ENCODE results near the gene PAPPA. TPM values are rescaled to one million over a fixed set of nuclear protein-coding genes. Genes with fewer than 3 reads are reported as not detected.

The PAPPA gene
- total and polyA plus RNA-seq, 9 of the 15 experiments (the other 6 are each of a cell fraction or from before 2014, with no cell fraction given), result 0.06 to 0.18 (median 0.11) TPM

DNA sequence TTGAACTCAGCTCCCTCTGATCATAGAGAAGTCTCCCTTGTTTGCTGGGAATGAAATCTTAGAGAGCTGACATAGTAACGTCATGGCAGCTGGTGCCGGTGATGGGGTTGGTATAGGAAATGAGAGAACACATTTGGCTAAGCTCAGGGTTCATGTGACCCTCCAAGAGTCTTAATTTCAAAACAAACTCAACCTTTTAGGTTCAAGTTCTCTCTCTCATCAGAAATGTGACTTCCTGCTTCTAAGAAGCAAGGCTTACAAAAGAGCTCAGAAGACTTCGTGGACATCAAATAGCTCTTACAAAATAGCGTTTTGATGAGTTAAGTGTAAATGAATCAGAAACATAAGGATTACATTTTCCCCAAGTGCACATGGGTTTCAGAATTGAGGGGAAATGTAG is 97.3 kb downstream of the PAPPA start:
- 4% methylated on average over 4 of the region's 4 CpGs for WGBS (ENCODE audit: insufficient coverage, low coverage, missing lambda C conversion rate)
- H3K4me1 ChIP-seq (replicated peaks in 1 of 2; ENCODE audit: control insufficient read depth in 2 of 2, insufficient read depth in 2 of 2, low read length in 2 of 2), result no peaks in the 10 kb centered on the region
- FAIRE-seq, result no peak
- no peak for TF ChIP-seq OTX1 (CRISPR knock-in tag; IDR thresholded peaks at IDR 0.05)
- TF ChIP-seq ZNF57 (CRISPR knock-in tag; IDR thresholded peaks at IDR 0.05), result no peak
- TF ChIP-seq ZBTB26 (CRISPR knock-in tag; IDR thresholded peaks at IDR 0.05), result no peak
- TF ChIP-seq ZNF77 (CRISPR knock-in tag; IDR thresholded peaks at IDR 0.05), result no peak
- no peak for TF ChIP-seq ETV5 (CRISPR knock-in tag; IDR thresholded peaks at IDR 0.05; ENCODE audit: low read depth)
- TF ChIP-seq, protein P1, sequence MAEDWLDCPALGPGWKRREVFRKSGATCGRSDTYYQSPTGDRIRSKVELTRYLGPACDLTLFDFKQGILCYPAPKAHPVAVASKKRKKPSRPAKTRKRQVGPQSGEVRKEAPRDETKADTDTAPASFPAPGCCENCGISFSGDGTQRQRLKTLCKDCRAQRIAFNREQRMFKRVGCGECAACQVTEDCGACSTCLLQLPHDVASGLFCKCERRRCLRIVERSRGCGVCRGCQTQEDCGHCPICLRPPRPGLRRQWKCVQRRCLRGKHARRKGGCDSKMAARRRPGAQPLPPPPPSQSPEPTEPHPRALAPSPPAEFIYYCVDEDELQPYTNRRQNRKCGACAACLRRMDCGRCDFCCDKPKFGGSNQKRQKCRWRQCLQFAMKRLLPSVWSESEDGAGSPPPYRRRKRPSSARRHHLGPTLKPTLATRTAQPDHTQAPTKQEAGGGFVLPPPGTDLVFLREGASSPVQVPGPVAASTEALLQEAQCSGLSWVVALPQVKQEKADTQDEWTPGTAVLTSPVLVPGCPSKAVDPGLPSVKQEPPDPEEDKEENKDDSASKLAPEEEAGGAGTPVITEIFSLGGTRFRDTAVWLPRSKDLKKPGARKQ (CRISPR knock-in tag; IDR thresholded peaks at IDR 0.05), result no peak
- TF ChIP-seq ARID4B (CRISPR knock-in tag; IDR thresholded peaks at IDR 0.05), result no peak
- TF ChIP-seq, protein P2, sequence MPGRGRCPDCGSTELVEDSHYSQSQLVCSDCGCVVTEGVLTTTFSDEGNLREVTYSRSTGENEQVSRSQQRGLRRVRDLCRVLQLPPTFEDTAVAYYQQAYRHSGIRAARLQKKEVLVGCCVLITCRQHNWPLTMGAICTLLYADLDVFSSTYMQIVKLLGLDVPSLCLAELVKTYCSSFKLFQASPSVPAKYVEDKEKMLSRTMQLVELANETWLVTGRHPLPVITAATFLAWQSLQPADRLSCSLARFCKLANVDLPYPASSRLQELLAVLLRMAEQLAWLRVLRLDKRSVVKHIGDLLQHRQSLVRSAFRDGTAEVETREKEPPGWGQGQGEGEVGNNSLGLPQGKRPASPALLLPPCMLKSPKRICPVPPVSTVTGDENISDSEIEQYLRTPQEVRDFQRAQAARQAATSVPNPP (IDR thresholded peaks at IDR 0.05; ENCODE audit: borderline replicate concordance, insufficient read depth, insufficient read length), result no peak
- no peak for TF ChIP-seq CCAR2 (IDR thresholded peaks at IDR 0.05; ENCODE audit: low read depth, low read length)
- no peak for TF ChIP-seq DNMT1 (IDR thresholded peaks at IDR 0.05)
- TF ChIP-seq XRCC4 (IDR thresholded peaks at IDR 0.05; ENCODE audit: extremely low read depth, insufficient read depth, insufficient read length), result no peak
- no peak for TF ChIP-seq UBTF (IDR thresholded peaks at IDR 0.05; ENCODE audit: borderline replicate concordance in 1 of 2, low read depth in 2 of 2, low read length in 2 of 2)

More for the DNA sequence above, 97.3 kb downstream of the PAPPA start:
- Histone ChIP-seq H3K79me2 (ENCODE audit: control insufficient read depth, insufficient read depth, low read length) (no peaks in the 10 kb centered on the region), H2AFZ (ENCODE audit: low read depth, low read length) (no peak overlapping the region), H4K20me1 (replicated peaks; ENCODE audit: control insufficient read depth, insufficient read depth, low read length) (no peaks in the 10 kb centered on the region), H3K4me3 (no peak overlapping the region), H3K9ac (ENCODE audit: insufficient read depth in 1 of 2, low read depth in 2 of 2, low read length in 2 of 2) (no peak overlapping the region), H3K9me1 (ENCODE audit: control insufficient read depth, insufficient read depth, low read length) (no peaks in the 10 kb centered on the region), H3K27me3 (ENCODE audit: control insufficient read depth in 2 of 2, insufficient read depth in 2 of 2, low read length in 2 of 2) (no peaks in the 10 kb centered on the region), H3K27ac (ENCODE audit: extremely low read depth, low read depth, low read length) (no peak overlapping the region), H3K9me3 (replicated peaks; ENCODE audit: control insufficient read depth, insufficient read depth, low read depth, low read length) (no peaks in the 10 kb centered on the region), H3K36me3 (ENCODE audit: control insufficient read depth, insufficient read depth, low read length) (no peaks in the 10 kb centered on the region), H3K4me2 (ENCODE audit: insufficient read depth, low read length) (no peak overlapping the region)
- in situ Hi-C loops (cut with MboI), result no loop called here
- no peak for ATAC-seq
- intact Hi-C loops (cut with micrococcal nuclease), result no loop called here
- CTCF ChIA-PET (ENCODE audit: low intra/inter-chr PET ratio), result no interaction called here
- BruUV-seq (replicated peaks), result no TSS peak
- no peak for DNase-seq (ENCODE audit: extremely low read depth in 1 of 4, low spot score in 3 of 4)
- POLR2A ChIA-PET, result interaction anchor here (1.1 to 1.8 kb wide), 2 partner anchors 10 to 28 kb away, joined by 3 to 8 read pairs; no protein-coding TSS in a partner anchor
